Measurements from ENCODE around the gene LBH.

The LBH gene

DNA sequence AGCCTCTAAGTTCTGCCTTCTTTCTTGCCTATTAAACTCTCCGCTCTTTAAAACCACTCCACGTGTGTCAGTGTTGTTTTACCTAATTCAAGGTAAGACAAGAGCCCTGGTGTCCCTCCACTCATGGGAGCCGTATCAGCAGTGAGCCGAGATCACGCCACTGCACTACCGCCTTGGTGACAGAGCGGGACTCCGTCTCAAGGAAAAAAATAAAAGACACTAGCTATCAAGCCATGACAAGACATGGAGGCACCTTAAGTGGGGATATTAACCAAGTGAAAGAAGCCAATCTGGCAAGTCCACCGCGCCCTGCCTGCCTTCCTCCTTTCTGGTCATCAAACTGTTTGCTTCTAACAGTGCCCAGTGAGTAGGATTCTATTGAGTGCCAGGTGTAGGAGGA lies 40.2 kb upstream of the LBH start:
- no peak overlapping the region for H3K4me2 ChIP-seq (ENCODE audit: low read length)
- H3K4me3 ChIP-seq (ENCODE audit: low read depth, low read length) = no peak overlapping the region
- no peaks in the 10 kb centered on the region for H3K79me2 ChIP-seq
- H2AFZ ChIP-seq = no peak overlapping the region
- H3K27me3 ChIP-seq (ENCODE audit: control insufficient read depth, insufficient read depth, low read length) = no peaks in the 10 kb centered on the region
- no peak overlapping the region for H3K9ac ChIP-seq
- no peaks in the 10 kb centered on the region for H3K9me3 ChIP-seq (ENCODE audit: control insufficient read depth, low read length)
- H3K36me3 ChIP-seq (ENCODE audit: control insufficient read depth, insufficient read depth, low read length) = no peaks in the 10 kb centered on the region
- H3K4me1 ChIP-seq = no peaks in the 10 kb centered on the region
- TF ChIP-seq, protein P1, sequence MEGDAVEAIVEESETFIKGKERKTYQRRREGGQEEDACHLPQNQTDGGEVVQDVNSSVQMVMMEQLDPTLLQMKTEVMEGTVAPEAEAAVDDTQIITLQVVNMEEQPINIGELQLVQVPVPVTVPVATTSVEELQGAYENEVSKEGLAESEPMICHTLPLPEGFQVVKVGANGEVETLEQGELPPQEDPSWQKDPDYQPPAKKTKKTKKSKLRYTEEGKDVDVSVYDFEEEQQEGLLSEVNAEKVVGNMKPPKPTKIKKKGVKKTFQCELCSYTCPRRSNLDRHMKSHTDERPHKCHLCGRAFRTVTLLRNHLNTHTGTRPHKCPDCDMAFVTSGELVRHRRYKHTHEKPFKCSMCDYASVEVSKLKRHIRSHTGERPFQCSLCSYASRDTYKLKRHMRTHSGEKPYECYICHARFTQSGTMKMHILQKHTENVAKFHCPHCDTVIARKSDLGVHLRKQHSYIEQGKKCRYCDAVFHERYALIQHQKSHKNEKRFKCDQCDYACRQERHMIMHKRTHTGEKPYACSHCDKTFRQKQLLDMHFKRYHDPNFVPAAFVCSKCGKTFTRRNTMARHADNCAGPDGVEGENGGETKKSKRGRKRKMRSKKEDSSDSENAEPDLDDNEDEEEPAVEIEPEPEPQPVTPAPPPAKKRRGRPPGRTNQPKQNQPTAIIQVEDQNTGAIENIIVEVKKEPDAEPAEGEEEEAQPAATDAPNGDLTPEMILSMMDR (IDR thresholded peaks at IDR 0.05) = no peak
- no peak overlapping the region for H3K27ac ChIP-seq

DNA sequence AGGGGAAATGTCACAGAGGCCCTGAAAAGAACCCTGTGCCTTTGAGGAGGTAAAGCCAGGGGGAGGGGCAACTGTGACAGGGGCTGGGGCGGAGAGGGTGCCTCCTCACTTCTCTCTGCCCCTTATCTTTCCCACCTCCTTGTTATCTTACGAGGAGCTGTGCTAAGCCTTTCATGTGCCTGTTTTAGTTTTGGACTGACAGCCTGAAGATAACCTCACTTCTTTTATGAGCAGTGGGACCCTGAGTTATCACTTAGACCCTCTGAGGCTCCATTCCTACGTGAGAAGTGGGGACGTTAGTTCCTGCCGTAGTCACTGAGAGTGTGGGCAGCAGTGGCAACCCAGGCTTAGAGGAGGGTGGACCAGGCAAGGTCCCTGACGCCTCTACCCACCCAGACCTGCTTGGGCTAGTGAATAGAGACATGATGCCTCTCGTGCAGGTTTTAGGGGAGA lies 39.5 kb upstream of the LBH start:
- no peak overlapping the region for H3K4me3 ChIP-seq (ENCODE audit: low read depth, low read length)
- H3K4me1 ChIP-seq = no peaks in the 10 kb centered on the region
- no peak overlapping the region for H3K9ac ChIP-seq
- no peak overlapping the region for H3K27ac ChIP-seq
- H3K79me2 ChIP-seq = no peaks in the 10 kb centered on the region
- TF ChIP-seq, protein P1 (IDR thresholded peaks at IDR 0.05) = no peak
- no peaks in the 10 kb centered on the region for H3K27me3 ChIP-seq (ENCODE audit: control insufficient read depth, insufficient read depth, low read length)
- H3K36me3 ChIP-seq (ENCODE audit: control insufficient read depth, insufficient read depth, low read length) = no peaks in the 10 kb centered on the region
- no peak overlapping the region for H2AFZ ChIP-seq
- H3K9me3 ChIP-seq (ENCODE audit: control insufficient read depth, low read length) = no peaks in the 10 kb centered on the region
- H3K4me2 ChIP-seq (ENCODE audit: low read length) = no peak overlapping the region

DNA sequence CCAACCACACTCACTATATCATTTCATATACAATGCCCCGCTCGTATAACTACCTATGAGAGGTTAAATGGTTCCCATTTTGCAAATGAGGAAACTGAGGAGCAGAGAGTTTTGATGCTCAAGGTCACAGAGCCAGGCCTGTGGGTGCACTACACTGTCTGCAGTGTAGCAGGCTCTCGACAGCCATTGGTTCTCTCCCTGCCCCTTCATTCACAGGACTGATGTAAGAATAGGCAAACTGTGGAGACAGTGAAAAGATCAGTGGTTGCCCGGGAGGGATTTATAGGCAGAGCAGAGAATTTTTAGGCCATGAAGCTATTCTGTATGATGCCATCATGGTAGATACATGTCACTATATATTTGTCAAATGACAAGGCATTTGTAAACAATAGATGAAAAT lies 39.0 kb upstream of the LBH start:
- no peaks in the 10 kb centered on the region for H3K4me1 ChIP-seq
- no peak overlapping the region for H3K4me3 ChIP-seq (ENCODE audit: low read depth, low read length)
- TF ChIP-seq, protein P1 (IDR thresholded peaks at IDR 0.05) = no peak
- no peak overlapping the region for H2AFZ ChIP-seq
- no peak overlapping the region for H3K9ac ChIP-seq
- no peaks in the 10 kb centered on the region for H3K79me2 ChIP-seq
- H3K9me3 ChIP-seq (ENCODE audit: control insufficient read depth, low read length) = no peaks in the 10 kb centered on the region
- no peaks in the 10 kb centered on the region for H3K27me3 ChIP-seq (ENCODE audit: control insufficient read depth, insufficient read depth, low read length)
- H3K4me2 ChIP-seq (ENCODE audit: low read length) = no peak overlapping the region
- no peaks in the 10 kb centered on the region for H3K36me3 ChIP-seq (ENCODE audit: control insufficient read depth, insufficient read depth, low read length)
- no peak overlapping the region for H3K27ac ChIP-seq

DNA sequence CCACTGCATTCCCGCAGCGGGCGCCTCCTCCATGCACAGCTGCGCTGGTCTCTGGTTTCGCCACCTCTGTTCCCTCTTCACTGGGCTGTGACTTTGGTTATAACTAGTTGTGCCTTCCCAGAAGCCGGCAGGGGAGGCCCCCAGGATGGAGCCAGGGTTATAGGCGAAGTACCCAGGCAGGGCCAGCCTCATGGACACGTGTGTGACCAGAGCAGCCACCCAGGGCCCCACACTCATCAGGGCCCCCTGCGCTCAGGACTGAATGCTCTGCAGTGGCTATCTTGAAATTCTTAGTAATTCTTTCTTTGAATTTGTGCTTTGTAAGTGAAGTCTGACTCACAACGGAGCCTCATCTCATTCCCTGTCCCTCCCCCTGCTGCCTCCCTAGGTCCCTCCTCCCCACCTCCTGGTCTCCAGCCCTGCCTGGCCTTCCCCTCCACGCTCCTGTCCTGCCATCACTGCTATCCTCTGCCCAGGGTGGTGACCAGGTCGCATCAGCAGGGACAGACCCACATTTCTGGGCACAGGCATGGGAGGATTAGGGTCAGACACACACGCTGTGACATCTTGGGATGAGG lies 38.1 kb upstream of the LBH start:
- H3K27ac ChIP-seq = no peak overlapping the region
- no peak overlapping the region for H2AFZ ChIP-seq
- H3K9ac ChIP-seq = no peak overlapping the region
- H3K9me3 ChIP-seq (ENCODE audit: control insufficient read depth, low read length) = no peaks in the 10 kb centered on the region
- H3K27me3 ChIP-seq (ENCODE audit: control insufficient read depth, insufficient read depth, low read length) = no peaks in the 10 kb centered on the region
- no peaks in the 10 kb centered on the region for H3K4me1 ChIP-seq
- TF ChIP-seq, protein P1 (IDR thresholded peaks at IDR 0.05) = no peak
- no peaks in the 10 kb centered on the region for H3K79me2 ChIP-seq
- H3K4me3 ChIP-seq (ENCODE audit: low read depth, low read length) = no peak overlapping the region
- H3K36me3 ChIP-seq (ENCODE audit: control insufficient read depth, insufficient read depth, low read length) = no peaks in the 10 kb centered on the region
- H3K4me2 ChIP-seq (ENCODE audit: low read length) = no peak overlapping the region

DNA sequence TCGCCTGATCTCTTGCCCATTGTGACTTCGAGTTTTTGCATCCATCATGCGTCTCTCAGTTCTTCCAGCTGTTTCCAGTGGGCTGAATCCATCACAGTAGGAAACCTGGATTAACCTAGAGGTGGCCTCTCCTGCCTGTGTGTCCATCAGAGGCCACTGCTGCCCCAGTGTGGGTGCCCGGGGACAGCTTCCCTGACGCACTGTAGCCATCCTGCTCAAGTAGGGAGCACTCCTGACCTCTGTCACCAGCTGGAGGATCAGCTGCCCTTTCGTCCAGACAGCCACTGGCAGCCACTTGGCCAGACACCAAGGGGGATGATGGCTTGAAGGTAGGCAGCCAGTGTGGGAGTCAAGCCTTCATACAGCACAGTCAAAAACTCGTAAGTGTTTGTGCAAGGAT lies 36.9 kb upstream of the LBH start:
- Histone ChIP-seq H3K36me3 (ENCODE audit: control insufficient read depth, insufficient read depth, low read length) (no peaks in the 10 kb centered on the region), H3K4me2 (ENCODE audit: low read length) (no peak overlapping the region), H3K4me3 (ENCODE audit: low read depth, low read length) (no peak overlapping the region), H3K27me3 (ENCODE audit: control insufficient read depth, insufficient read depth, low read length) (no peaks in the 10 kb centered on the region), H3K79me2 (no peaks in the 10 kb centered on the region), H3K9me3 (ENCODE audit: control insufficient read depth, low read length) (no peaks in the 10 kb centered on the region), H3K27ac (no peak overlapping the region), H3K9ac (no peak overlapping the region), H3K4me1 (no peaks in the 10 kb centered on the region), H2AFZ (no peak overlapping the region)
- TF ChIP-seq, protein P1 (IDR thresholded peaks at IDR 0.05) = no peak

All from parathyroid adenoma (tissue), 2 donors.